Smooth muscle cell (in vitro differentiated cells): Measurements from ENCODE around the gene TLE6. TPM values are rescaled to one million over a fixed set of nuclear protein-coding genes. Genes with fewer than 3 reads are reported as not detected.

Experiments
- DNase-seq: peaks from one replicate; lab custom pipeline; 2025; ENCODE audit not compliant: unreplicated experiment; lab: John Stamatoyannopoulos, UW
- H2AFZ ChIP-seq: fragments of 200-600 bp; sonication (generic); 2 replicates; pipeline ENCODE4 v1.6.0; 2016; ENCODE audit warnings: antibody characterized with exemption, low read depth, mild to moderate bottlenecking
- H3F3A ChIP-seq: fragments of 200-600 bp; sonication (generic); 2 replicates; pipeline ENCODE4 v1.6.0; 2017; ENCODE audit warnings: antibody characterized with exemption, low read depth
- H3K27ac ChIP-seq: fragments of 200-600 bp; sonication (generic); 2 replicates; pipeline ENCODE4 v1.5.1; 2016; ENCODE audit warnings: low read depth, mild to moderate bottlenecking
- H3K27me3 ChIP-seq: fragments of 200-600 bp; sonication (generic); 2 replicates; pipeline ENCODE4 v1.6.1; 2016; ENCODE audit warnings: low read depth, mild to moderate bottlenecking
- H3K36me3 ChIP-seq: fragments of 200-600 bp; sonication (generic); 2 replicates; pipeline ENCODE4 v1.5.1; 2016; ENCODE audit warnings: low read depth
- H3K4me1 ChIP-seq: fragments of 200-600 bp; sonication (generic); 2 replicates; pipeline ENCODE4 v1.5.1; 2016; ENCODE audit warnings: low read depth
- H3K4me2 ChIP-seq: fragments of 200-600 bp; sonication (generic); 2 replicates; pipeline ENCODE4 v1.6.0; 2016; ENCODE audit warnings: mild to moderate bottlenecking
- H3K4me3 ChIP-seq: fragments of 200-600 bp; sonication (generic); 2 replicates; pipeline ENCODE4 v1.5.1; 2016; ENCODE audit warnings: mild to moderate bottlenecking
- H3K79me2 ChIP-seq: fragments of 200-600 bp; sonication (generic); 2 replicates; pipeline ENCODE4 v1.6.0; 2016; ENCODE audit warnings: low read depth, mild to moderate bottlenecking
- H3K9ac ChIP-seq: fragments of 200-600 bp; sonication (generic); 2 replicates; pipeline ENCODE4 v1.6.0; 2016; ENCODE audit warnings: low read depth
- H3K9me3 ChIP-seq: fragments of 200-600 bp; sonication (generic); replicated peaks from 2 replicates; pipeline ENCODE4 v1.5.1; 2016; ENCODE audit warnings: low read depth
- H4K20me1 ChIP-seq: fragments of 200-600 bp; sonication (generic); 2 replicates; pipeline ENCODE4 v1.6.0; 2016; ENCODE audit warnings: low read depth
- WGBS: methylation state at CpG from one replicate; pipeline ENCODE4 v1.1.7; 2016; ENCODE audit warnings: low lambda C conversion rate; 5-methylcytosine and 5-hydroxymethylcytosine counted together
- polyA plus RNA-seq: library from polyadenylated mRNA; unstranded; fragments of >200 nt; fragmentation: Nextera tagmentation; extraction: Ambion mirVana; gene quantifications from 2 replicates; pipeline ENCODE4 v1.2.1, GENCODE V29; 2016
- total RNA-seq: library from RNA; depleted of rRNA; stranded (reverse); fragments of >200 nt; gene quantifications from 2 replicates; pipeline ENCODE4 v1.2.3, GENCODE V29; 2014
- TF ChIP-seq, protein P1 (sequence below): fragments of 200-600 bp; sonication (generic); IDR thresholded peaks from 2 replicates; pipeline ENCODE4 v1.5.1; 2017; ENCODE audit warnings: borderline replicate concordance, mild to moderate bottlenecking, antibody characterized with exemption; ENCODE audit not compliant: insufficient read depth, poor library complexity, severe bottlenecking

The TLE6 gene
- total and polyA plus RNA-seq, 2 experiments from 2014 or later: 0.27 to 3.2 TPM

DNA sequence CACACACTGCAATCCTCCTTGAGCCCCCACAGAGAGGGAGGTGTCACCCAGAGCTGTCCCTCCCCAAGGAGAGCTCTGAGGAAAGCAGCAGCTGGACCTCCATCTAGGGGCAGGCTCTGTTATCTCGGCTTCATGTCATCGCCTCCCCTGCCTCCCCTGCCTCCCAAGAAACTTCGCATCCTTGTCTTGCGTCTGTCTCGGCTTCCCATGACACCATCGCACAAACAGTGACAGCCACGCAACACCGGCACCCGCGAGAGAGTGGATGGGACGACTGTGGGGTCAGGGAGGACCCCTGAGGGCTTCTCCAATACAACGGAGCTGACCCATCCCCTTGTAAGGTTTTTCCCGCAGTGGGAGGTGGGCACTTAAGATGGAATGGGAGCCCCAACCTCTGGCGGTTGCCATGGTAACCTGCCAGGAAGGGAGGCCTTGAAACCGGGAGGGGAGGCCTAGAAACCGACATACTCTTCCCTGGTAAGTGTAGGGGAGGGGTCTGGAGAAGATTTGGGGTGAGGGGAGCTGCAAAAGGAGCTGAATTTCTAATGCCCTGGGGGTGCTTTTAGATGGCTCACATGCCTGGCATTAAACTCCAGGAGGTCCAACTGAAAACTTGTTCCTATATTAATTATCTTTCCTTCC lies 35.4 kb downstream of the TLE6 start:
- no peak overlapping the region for H3K4me2 ChIP-seq
- no peaks in the 10 kb centered on the region for H3K9me3 ChIP-seq
- WGBS: 65% methylated on average over 16 of the region's 16 CpGs
- TF ChIP-seq, protein P1, sequence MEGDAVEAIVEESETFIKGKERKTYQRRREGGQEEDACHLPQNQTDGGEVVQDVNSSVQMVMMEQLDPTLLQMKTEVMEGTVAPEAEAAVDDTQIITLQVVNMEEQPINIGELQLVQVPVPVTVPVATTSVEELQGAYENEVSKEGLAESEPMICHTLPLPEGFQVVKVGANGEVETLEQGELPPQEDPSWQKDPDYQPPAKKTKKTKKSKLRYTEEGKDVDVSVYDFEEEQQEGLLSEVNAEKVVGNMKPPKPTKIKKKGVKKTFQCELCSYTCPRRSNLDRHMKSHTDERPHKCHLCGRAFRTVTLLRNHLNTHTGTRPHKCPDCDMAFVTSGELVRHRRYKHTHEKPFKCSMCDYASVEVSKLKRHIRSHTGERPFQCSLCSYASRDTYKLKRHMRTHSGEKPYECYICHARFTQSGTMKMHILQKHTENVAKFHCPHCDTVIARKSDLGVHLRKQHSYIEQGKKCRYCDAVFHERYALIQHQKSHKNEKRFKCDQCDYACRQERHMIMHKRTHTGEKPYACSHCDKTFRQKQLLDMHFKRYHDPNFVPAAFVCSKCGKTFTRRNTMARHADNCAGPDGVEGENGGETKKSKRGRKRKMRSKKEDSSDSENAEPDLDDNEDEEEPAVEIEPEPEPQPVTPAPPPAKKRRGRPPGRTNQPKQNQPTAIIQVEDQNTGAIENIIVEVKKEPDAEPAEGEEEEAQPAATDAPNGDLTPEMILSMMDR: no peak
- H3K36me3 ChIP-seq: no peaks in the 10 kb centered on the region
- no peak overlapping the region for H3K4me3 ChIP-seq
- H3K9ac ChIP-seq: no peak overlapping the region
- no peaks in the 10 kb centered on the region for H3K4me1 ChIP-seq
- no peaks in the 10 kb centered on the region for H3K27me3 ChIP-seq
- H3F3A ChIP-seq: no peaks in the 10 kb centered on the region
- H3K27ac ChIP-seq: no peak overlapping the region
- no peaks in the 10 kb centered on the region for H3K79me2 ChIP-seq
- DNase-seq: no peak
- no peak overlapping the region for H2AFZ ChIP-seq
- no peaks in the 10 kb centered on the region for H4K20me1 ChIP-seq

DNA sequence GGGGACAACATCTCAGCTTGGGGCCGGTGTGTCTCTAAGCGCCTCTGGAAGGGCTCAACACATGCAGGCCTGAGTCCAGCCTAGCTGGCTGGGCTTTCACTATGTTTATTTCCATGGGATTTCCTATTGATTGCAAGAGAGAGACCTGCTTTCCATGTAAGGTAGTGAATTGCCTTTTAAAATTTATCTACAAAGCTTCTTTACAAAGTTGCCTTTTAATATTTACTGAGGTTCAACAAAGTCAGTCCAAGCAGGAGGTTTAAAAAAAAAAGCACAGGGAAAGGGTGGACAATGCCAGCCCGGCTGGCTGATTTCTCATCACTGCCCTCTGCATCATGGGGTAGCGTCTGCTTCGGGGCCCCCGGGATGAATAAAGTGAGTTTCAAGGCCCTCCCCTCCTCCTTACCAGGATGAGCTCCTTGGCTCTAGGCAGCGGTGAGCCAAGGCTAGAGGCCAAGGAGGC lies 35.9 kb downstream of the TLE6 start:
- Histone ChIP-seq H2AFZ (no peak overlapping the region), H3F3A (no peaks in the 10 kb centered on the region), H3K27me3 (no peaks in the 10 kb centered on the region), H3K9ac (no peak overlapping the region), H3K36me3 (no peaks in the 10 kb centered on the region), H3K4me3 (no peak overlapping the region), H3K9me3 (no peaks in the 10 kb centered on the region), H3K79me2 (no peaks in the 10 kb centered on the region), H3K4me2 (no peak overlapping the region), H4K20me1 (no peaks in the 10 kb centered on the region), H3K4me1 (no peaks in the 10 kb centered on the region), H3K27ac (no peak overlapping the region)
- 81% methylated on average over 7 of the region's 7 CpGs for WGBS
- TF ChIP-seq, protein P1: no peak
- no peak for DNase-seq

DNA sequence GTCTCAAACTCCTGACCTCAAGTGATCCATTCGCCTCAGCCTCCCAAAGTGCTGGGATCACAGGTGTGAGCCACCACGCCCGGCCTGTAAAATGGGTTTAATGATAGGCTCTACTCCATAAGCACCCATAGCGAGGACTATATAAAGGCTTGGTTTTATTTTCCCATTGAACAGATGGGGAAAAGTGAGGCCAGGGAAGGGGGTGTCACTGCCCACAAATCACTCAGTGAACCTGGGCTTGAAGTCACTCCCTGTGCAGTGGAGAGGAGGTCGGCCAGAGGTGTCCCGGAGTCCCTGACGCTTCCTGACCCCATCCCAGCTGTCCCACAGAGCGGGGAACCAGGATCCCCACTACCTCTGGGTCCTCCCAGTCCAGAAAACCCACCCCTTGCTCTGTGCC lies 36.8 kb downstream of the TLE6 start:
- no peak overlapping the region for H3K4me2 ChIP-seq
- H3F3A ChIP-seq: no peaks in the 10 kb centered on the region
- no peaks in the 10 kb centered on the region for H3K36me3 ChIP-seq
- no peak overlapping the region for H3K4me3 ChIP-seq
- H3K27me3 ChIP-seq: no peaks in the 10 kb centered on the region
- no peaks in the 10 kb centered on the region for H4K20me1 ChIP-seq
- no peak overlapping the region for H3K27ac ChIP-seq
- no peak overlapping the region for H3K9ac ChIP-seq
- TF ChIP-seq, protein P1: no peak
- 96% methylated on average over 8 of the region's 8 CpGs for WGBS
- no peaks in the 10 kb centered on the region for H3K4me1 ChIP-seq
- no peaks in the 10 kb centered on the region for H3K9me3 ChIP-seq
- DNase-seq: no peak
- no peak overlapping the region for H2AFZ ChIP-seq
- no peaks in the 10 kb centered on the region for H3K79me2 ChIP-seq
